ELF-1 (cell line): Measurements from ENCODE around the gene FNTB.
A peak's percentile ranks its signal among the peaks of the same experiment; 100 is the strongest.

Experiments
- DNase-seq: peaks from one replicate; pipeline ENCODE4 v3.0.0-alpha.2; 2016; ENCODE audit warnings: low read depth, low spot score

FNTB gene

GRCh38 chr14:64953310-64953654 is 33.4 kb upstream of the FNTB start:
- DNase-seq = no peak

- no peak for DNase-seq
Observed at GRCh38 chr14:64953661-64954060, 33.0 kb upstream of the FNTB start.

GRCh38 chr14:64954491-64955240 is 32.0 kb upstream of the FNTB start:
- no peak for DNase-seq

GRCh38 chr14:64955297-64955696 is 31.4 kb upstream of the FNTB start:
- DNase-seq = no peak

- DNase-seq = no peak
Observed at GRCh38 chr14:64956697-64957406, 29.8 kb upstream of the FNTB start.

GRCh38 chr14:64958201-64958600 is 28.5 kb upstream of the FNTB start:
- DNase-seq = no peak

- no peak for DNase-seq
Observed at GRCh38 chr14:64958743-64959142, 28.0 kb upstream of the FNTB start.

GRCh38 chr14:64960762-64961276 is 25.9 kb upstream of the FNTB start:
- DNase-seq = peak; percentile 67

- no peak for DNase-seq
Observed at GRCh38 chr14:64963611-64964010, 23.1 kb upstream of the FNTB start.

- DNase-seq = no peak
Observed at GRCh38 chr14:64965356-64966000, 21.2 kb upstream of the FNTB start.

- DNase-seq = peak; percentile 97
Observed at GRCh38 chr14:64966976-64967375, 19.7 kb upstream of the FNTB start.

- DNase-seq = no peak
Observed at GRCh38 chr14:64968167-64968566, 18.5 kb upstream of the FNTB start.

- DNase-seq = no peak
Observed at GRCh38 chr14:64968651-64969050, 18.0 kb upstream of the FNTB start.

- DNase-seq = no peak
Observed at GRCh38 chr14:64970041-64970440, 16.7 kb upstream of the FNTB start.

- DNase-seq = no peak
Observed at GRCh38 chr14:64970776-64971477, 15.8 kb upstream of the FNTB start.

GRCh38 chr14:64971491-64971942 is 15.2 kb upstream of the FNTB start:
- DNase-seq = no peak

- no peak for DNase-seq
Observed at GRCh38 chr14:64971943-64972791, 14.5 kb upstream of the FNTB start, which contains the start of gene RAB15. Gene RAB15 (minus strand): TSS chr14:64972336. CDS start chr14:64972076, 260 bp downstream.

GRCh38 chr14:64973026-64973442 is 13.7 kb upstream of the FNTB start:
- DNase-seq = no peak

- no peak for DNase-seq
Observed at GRCh38 chr14:64973826-64974225, 12.9 kb upstream of the FNTB start.

- DNase-seq = peak; percentile 75
Observed at GRCh38 chr14:64974563-64974962, 12.1 kb upstream of the FNTB start.
